ENCODE data around the gene POLR3A. TPM values are rescaled to one million over a fixed set of nuclear protein-coding genes. Genes with fewer than 3 reads are reported as not detected.

POLR3A gene
- total and polyA plus RNA-seq, 9 donors: 4.8 to 15.0 (median 12.8) TPM

- peak overlapping the region in 1 of 2 donors; percentile 36 for H3K27ac ChIP-seq
- no peaks in the 10 kb centered on the region for H3K27me3 ChIP-seq
- H3K9me3 ChIP-seq: no peaks in the 10 kb centered on the region
- 57 to 65% (median 64%) methylated on average over 3 of the region's 3 CpGs for WGBS, 3 donors
- H3K4me1 ChIP-seq (ENCODE audit: insufficient read depth): peaks cover 9% of the 10 kb centered on the region
- no peak overlapping the region for H3K4me3 ChIP-seq
- intact Hi-C loops (cut with DNase I): no loop called here
- TF ChIP-seq POLR2A (IDR thresholded peaks at IDR 0.05) (no peak), CTCF (IDR thresholded peaks at IDR 0.05) (no peak)
- H3K36me3 ChIP-seq: no peaks in the 10 kb centered on the region
- no peak for DNase-seq
Observed at GRCh38 chr10:77940627-77941026, 88.7 kb downstream of the POLR3A start.

GRCh38 chr10:77940225-77940624 lies 89.1 kb downstream of the POLR3A start:
- intact Hi-C loops (cut with DNase I): no loop called here
- Histone ChIP-seq H3K4me1 (ENCODE audit: insufficient read depth) (peaks cover 11% of the 10 kb centered on the region), H3K9me3 (no peaks in the 10 kb centered on the region), H3K36me3 (no peaks in the 10 kb centered on the region), H3K4me3 (no peak overlapping the region), H3K27me3 (no peaks in the 10 kb centered on the region), H3K27ac (peak overlapping the region in 1 of 2 donors; percentile 36)
- WGBS, 3 donors: 93 to 96% (median 93%) methylated on average over 2 of the region's 2 CpGs
- TF ChIP-seq CTCF (IDR thresholded peaks at IDR 0.05) (no peak), EP300 (IDR thresholded peaks at IDR 0.05) (no peak), POLR2A (IDR thresholded peaks at IDR 0.05) (no peak)
- no peak for DNase-seq

GRCh38 chr10:77939561-77940001 lies 89.7 kb downstream of the POLR3A start:
- TF ChIP-seq EP300 (IDR thresholded peaks at IDR 0.05) (no peak), CTCF (IDR thresholded peaks at IDR 0.05) (no peak), POLR2A (IDR thresholded peaks at IDR 0.05) (no peak)
- Histone ChIP-seq H3K4me1 (ENCODE audit: insufficient read depth) (peaks cover 15% of the 10 kb centered on the region), H3K4me3 (no peak overlapping the region), H3K36me3 (no peaks in the 10 kb centered on the region), H3K9me3 (no peaks in the 10 kb centered on the region), H3K27ac (peak overlapping the region in 1 of 2 donors; percentile 36), H3K27me3 (no peaks in the 10 kb centered on the region)
- peak; percentile 79 to 86 (median 80) for DNase-seq
- WGBS, 3 donors: 5 to 18% (median 11%) methylated on average over 3 of the region's 3 CpGs
- intact Hi-C loops (cut with DNase I): no loop called here

- no peak for DNase-seq
- Histone ChIP-seq H3K4me1 (ENCODE audit: insufficient read depth) (peaks cover 18% of the 10 kb centered on the region), H3K36me3 (no peaks in the 10 kb centered on the region), H3K27ac (no peak overlapping the region), H3K4me3 (no peak overlapping the region), H3K27me3 (no peaks in the 10 kb centered on the region), H3K9me3 (no peaks in the 10 kb centered on the region)
- TF ChIP-seq CTCF (IDR thresholded peaks at IDR 0.05): no peak
- TF ChIP-seq EP300 (IDR thresholded peaks at IDR 0.05): no peak
- TF ChIP-seq POLR2A (IDR thresholded peaks at IDR 0.05): no peak
- 71 to 86% (median 77%) methylated on average over 3 of the region's 3 CpGs for WGBS, 3 donors
- intact Hi-C loops (cut with DNase I): no loop called here
Observed at GRCh38 chr10:77936697-77937567, 92.4 kb downstream of the POLR3A start.
